ENCODE measurements around the gene MRGPRG.
"Not testable (repeated sequence)": the region's sequence is repeated elsewhere in the genome, so short reads cannot be mapped to it uniquely, and the experiment has no call there.

DNA sequence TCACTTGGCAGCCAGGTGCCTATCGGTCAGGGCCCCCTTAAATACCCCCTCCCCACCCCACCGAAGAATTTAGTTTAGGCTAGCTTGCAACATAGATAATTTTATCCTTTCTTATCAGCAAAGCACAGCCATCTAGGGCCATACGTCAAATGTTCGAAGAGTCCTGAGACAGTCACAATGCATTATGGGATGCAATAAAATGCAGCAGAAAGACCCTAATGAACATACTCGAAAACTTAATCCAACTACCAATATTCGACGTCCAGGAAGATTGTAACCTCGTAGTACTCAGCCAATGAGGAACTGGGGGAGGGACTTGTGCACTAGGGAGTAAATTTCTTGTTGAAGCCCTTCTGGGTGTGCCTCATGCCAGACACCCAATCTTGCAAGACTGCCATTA lies 43.2 kb upstream of the MRGPRG start:
- TF ChIP-seq POLR2AphosphoS5 (IDR thresholded peaks at IDR 0.05; ENCODE audit: borderline replicate concordance, low read depth, low read length); EZH2 (IDR thresholded peaks at IDR 0.05); FOXP2 (optimal IDR thresholded peaks at IDR 0.05; ENCODE audit: control extremely low read depth, extremely low read length, insufficient read depth): not testable (repeated sequence)

Measured in SK-N-MC (cell line).